Panc1 (cell line): ENCODE results near the gene CKLF.

ENCODE experiments used
- POLR2AphosphoS5 ChIP-seq: IDR thresholded peaks from 2 replicates; pipeline ENCODE4 v1.6.1; 2012; ENCODE audit warnings: mild to moderate bottlenecking, low read depth, low read length, moderate library complexity
- REST ChIP-seq, 2 experiments: IDR thresholded peaks; 2 replicates each; pipeline ENCODE4 v1.6.1; 2011 to 2012; ENCODE audit warnings: low read depth in 2 of 2, control low read depth in 1 of 2, low read length in 1 of 2, mild to moderate bottlenecking in 1 of 2, moderate library complexity in 1 of 2; ENCODE audit not compliant: insufficient read depth in 1 of 2
- SIN3A ChIP-seq: IDR thresholded peaks from 2 replicates; pipeline ENCODE4 v1.6.1; 2012; ENCODE audit warnings: low read depth, mild to moderate bottlenecking, low read length, moderate library complexity, borderline replicate concordance; ENCODE audit not compliant: insufficient read depth
- TCF7L2 ChIP-seq: IDR thresholded peaks from 2 replicates; pipeline ENCODE4 v1.6.1; 2011; ENCODE audit warnings: mild to moderate bottlenecking, low read depth, low read length, inconsistent platforms
- TF ChIP-seq, protein P1 (sequence below): fragments of 450-650 bp; IDR thresholded peaks from 2 replicates; pipeline ENCODE4 v1.5.1; 2017; ENCODE audit warnings: mild to moderate bottlenecking

DNA sequence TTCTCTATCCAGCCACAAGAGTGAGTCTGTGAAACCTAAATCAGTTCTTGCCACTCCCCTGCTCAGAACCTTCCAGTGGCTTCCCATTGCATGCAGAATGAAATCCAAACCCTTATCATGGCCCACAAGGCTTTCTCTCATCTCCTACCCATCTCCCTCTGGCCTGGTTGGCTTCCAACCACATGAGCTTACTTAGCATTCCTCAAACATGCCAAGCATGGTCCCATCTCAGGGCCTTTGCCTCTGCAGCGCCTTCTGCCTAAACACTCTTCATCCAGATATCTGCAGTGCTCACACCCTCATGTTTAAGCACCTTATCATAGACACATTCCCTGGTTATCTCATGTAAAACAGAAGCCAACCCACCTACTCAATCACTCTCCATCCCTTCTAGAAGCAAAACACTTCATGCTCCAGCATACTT, 18.0 kb upstream of the CKLF start:
- TF ChIP-seq, protein P1, sequence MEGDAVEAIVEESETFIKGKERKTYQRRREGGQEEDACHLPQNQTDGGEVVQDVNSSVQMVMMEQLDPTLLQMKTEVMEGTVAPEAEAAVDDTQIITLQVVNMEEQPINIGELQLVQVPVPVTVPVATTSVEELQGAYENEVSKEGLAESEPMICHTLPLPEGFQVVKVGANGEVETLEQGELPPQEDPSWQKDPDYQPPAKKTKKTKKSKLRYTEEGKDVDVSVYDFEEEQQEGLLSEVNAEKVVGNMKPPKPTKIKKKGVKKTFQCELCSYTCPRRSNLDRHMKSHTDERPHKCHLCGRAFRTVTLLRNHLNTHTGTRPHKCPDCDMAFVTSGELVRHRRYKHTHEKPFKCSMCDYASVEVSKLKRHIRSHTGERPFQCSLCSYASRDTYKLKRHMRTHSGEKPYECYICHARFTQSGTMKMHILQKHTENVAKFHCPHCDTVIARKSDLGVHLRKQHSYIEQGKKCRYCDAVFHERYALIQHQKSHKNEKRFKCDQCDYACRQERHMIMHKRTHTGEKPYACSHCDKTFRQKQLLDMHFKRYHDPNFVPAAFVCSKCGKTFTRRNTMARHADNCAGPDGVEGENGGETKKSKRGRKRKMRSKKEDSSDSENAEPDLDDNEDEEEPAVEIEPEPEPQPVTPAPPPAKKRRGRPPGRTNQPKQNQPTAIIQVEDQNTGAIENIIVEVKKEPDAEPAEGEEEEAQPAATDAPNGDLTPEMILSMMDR, result no peak
- no peak for TF ChIP-seq TCF7L2
- TF ChIP-seq POLR2AphosphoS5, result no peak
- no peak for TF ChIP-seq SIN3A
- no peak for TF ChIP-seq REST (IDR thresholded peaks at IDR 0.05; ENCODE audit: insufficient read depth in 1 of 2, low read depth in 2 of 2, low read length in 1 of 2)
